ENCODE measurements around the gene NEDD1.

NEDD1 gene

GRCh38 chr12:96985515-96986362 is 78.7 kb downstream of the NEDD1 start:
- no peak overlapping the region for H3K27ac ChIP-seq
- no peak for TF ChIP-seq ZFX (IDR thresholded peaks at IDR 0.05)
- peak; percentile 96 for TF ChIP-seq CTCF (conservative IDR thresholded peaks at IDR 0.05)

GRCh38 chr12:96986883-96987523 is 79.9 kb downstream of the NEDD1 start:
- H3K27ac ChIP-seq = no peak overlapping the region
- TF ChIP-seq ZFX (IDR thresholded peaks at IDR 0.05) (no peak), CTCF (conservative IDR thresholded peaks at IDR 0.05) (peak; percentile 57)

GRCh38 chr12:96988919-96989318 is 81.9 kb downstream of the NEDD1 start:
- H3K27ac ChIP-seq = no peak overlapping the region
- TF ChIP-seq ZFX (IDR thresholded peaks at IDR 0.05) (no peak), CTCF (conservative IDR thresholded peaks at IDR 0.05) (no peak)

- no peak overlapping the region for H3K27ac ChIP-seq
- TF ChIP-seq CTCF (conservative IDR thresholded peaks at IDR 0.05) (peak; percentile 68), ZFX (IDR thresholded peaks at IDR 0.05) (no peak)
Measured at GRCh38 chr12:96989916-96990315, 82.9 kb downstream of the NEDD1 start.

- TF ChIP-seq ZFX (IDR thresholded peaks at IDR 0.05) = no peak
- TF ChIP-seq CTCF (conservative IDR thresholded peaks at IDR 0.05) = no peak
- H3K27ac ChIP-seq = no peak overlapping the region
Measured at GRCh38 chr12:96994900-96995299, 87.8 kb downstream of the NEDD1 start.

GRCh38 chr12:96995861-96996260 is 88.8 kb downstream of the NEDD1 start:
- TF ChIP-seq CTCF (conservative IDR thresholded peaks at IDR 0.05) (no peak), ZFX (IDR thresholded peaks at IDR 0.05) (no peak)
- H3K27ac ChIP-seq = no peak overlapping the region

GRCh38 chr12:96997797-96998484 is 90.9 kb downstream of the NEDD1 start:
- no peak for TF ChIP-seq CTCF (conservative IDR thresholded peaks at IDR 0.05)
- no peak for TF ChIP-seq ZFX (IDR thresholded peaks at IDR 0.05)

More at GRCh38 chr12:96997797-96998484, 90.9 kb downstream of the NEDD1 start:
- H3K27ac ChIP-seq = no peak overlapping the region

All from C4-2B (cell line).